ENCODE results near the gene ECHS1. TPM values are rescaled to one million over a fixed set of nuclear protein-coding genes. Genes with fewer than 3 reads are reported as not detected.

ECHS1 gene
- total and polyA plus RNA-seq, 2 of the 8 experiments (the other 6 are each of a cell fraction or from before 2014, with no cell fraction given), result 41.7 to 101 TPM

DNA sequence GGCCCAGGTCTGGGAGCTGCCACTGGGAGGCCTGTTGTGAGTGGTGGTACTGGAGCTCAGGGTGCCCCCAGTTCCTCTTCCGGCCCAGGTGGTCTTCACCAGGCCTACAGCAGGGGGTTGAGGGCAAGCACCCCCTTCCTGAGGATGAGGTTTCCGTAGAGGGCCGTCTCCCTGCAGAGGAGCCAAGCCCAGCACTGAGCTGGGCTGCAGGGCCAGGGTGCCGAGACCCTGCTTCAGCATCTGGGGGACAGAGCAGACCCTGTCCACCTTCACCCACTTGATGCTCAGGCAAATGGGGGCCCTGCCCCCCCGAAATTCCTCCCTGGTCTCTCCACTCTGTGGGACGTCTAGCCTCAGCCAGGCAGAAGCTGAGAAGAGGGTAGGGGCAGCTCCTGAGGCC lies 17.9 kb downstream of the ECHS1 start:
- H3K79me2 ChIP-seq (ENCODE audit: control insufficient read depth in 1 of 2, insufficient read depth in 2 of 2, low read length in 2 of 2), result no peaks in the 10 kb centered on the region
- H4K20me1 ChIP-seq (replicated peaks in 1 of 2; ENCODE audit: control insufficient read depth in 1 of 2, insufficient read depth in 2 of 2, low read length in 2 of 2), result peaks cover 7 to 16% of the 10 kb centered on the region in 2 experiments
- H2AFZ ChIP-seq (ENCODE audit: low read length), result no peak overlapping the region
- no peak overlapping the region for H3K4me2 ChIP-seq (ENCODE audit: insufficient read depth in 1 of 2, low read depth in 2 of 2, low read length in 2 of 2)
- H2BK120ac ChIP-seq (replicated peaks; ENCODE audit: low read depth, low read length), result no peak overlapping the region
- H3K23me2 ChIP-seq (ENCODE audit: low read depth, low read length), result peaks cover 6% of the 10 kb centered on the region; the same call in 1 of the 2 replicates
- no peaks in the 10 kb centered on the region; the same call in 1 of the 2 replicates for H3K79me1 ChIP-seq (ENCODE audit: low read depth, low read length)
- H3K23ac ChIP-seq (ENCODE audit: insufficient read length), result no peak overlapping the region
- no peak overlapping the region for H4K91ac ChIP-seq (replicated peaks; ENCODE audit: insufficient read length, low read length)
- peaks cover 0 to 15% (median 5%) of the 10 kb centered on the region in 4 experiments; a peak in 4 of 7 replicates for H3K4me1 ChIP-seq (replicated peaks in 1 of 4; ENCODE audit: control insufficient read depth in 3 of 4, insufficient read depth in 4 of 4, low read length in 3 of 4)
- no peak overlapping the region for H2BK20ac ChIP-seq (ENCODE audit: low read length)
- DNase-seq (ENCODE audit: low read depth in 1 of 2, low spot score in 2 of 2) (no peak), FAIRE-seq (no peak)
- no peak overlapping the region for H3K9ac ChIP-seq (replicated peaks in 1 of 4; ENCODE audit: extremely low read depth in 1 of 4, low read depth in 3 of 4, low read length in 3 of 4)
- POLR2A ChIA-PET (ENCODE audit: partially characterized antibody), result interaction anchor here (0.8 to 5.0 kb wide), 4 partner anchors 9 to 36 kb away, joined by 3 to 38 read pairs (median 3); partner anchors contain the start of gene PRAP1
- no peak overlapping the region for H3K4ac ChIP-seq (replicated peaks; ENCODE audit: insufficient read length, low read depth, low read length)
- H2BK12ac ChIP-seq (ENCODE audit: low read depth, low read length), result no peak overlapping the region
- no peak overlapping the region for H2BK15ac ChIP-seq (ENCODE audit: low read length)
- H4K5ac ChIP-seq (ENCODE audit: insufficient read length, low read depth, low read length), result no peak overlapping the region
- no peak overlapping the region for H3K56ac ChIP-seq (replicated peaks; ENCODE audit: insufficient read length, low read depth, low read length)
- H3K14ac ChIP-seq (ENCODE audit: insufficient read length), result no peak overlapping the region
- WGBS, 2 experiments (ENCODE audit: extremely low coverage in 1 of 2, insufficient coverage in 1 of 2, insufficient read length in 1 of 2, insufficient replicate concordance in 2 of 2, low coverage in 1 of 2, low lambda C conversion rate in 2 of 2, missing lambda C conversion rate in 1 of 2), result 88% methylated on average over 6 of the region's 6 CpGs; no CpG with 5 or more reads in 1 of the 2 experiments
- no peak overlapping the region for H4K8ac ChIP-seq (ENCODE audit: extremely low read depth, insufficient read depth, low read length)
- no peak overlapping the region for H3K27ac ChIP-seq (ENCODE audit: low read depth, low read length)
- H3K4me3 ChIP-seq (ENCODE audit: extremely low read depth in 1 of 4, insufficient read depth in 2 of 4, low read depth in 3 of 4, low read length in 4 of 4), result no peak overlapping the region
- H2AK5ac ChIP-seq (ENCODE audit: low read depth, low read length), result no peak overlapping the region
- no peak overlapping the region for H2BK5ac ChIP-seq (ENCODE audit: low read depth, low read length)
- no peak overlapping the region for H3K18ac ChIP-seq (ENCODE audit: extremely low read depth, low read length)
- peaks cover 0 to 16% (median 4%) of the 10 kb centered on the region in 4 experiments; a peak in 5 of 7 replicates for H3K27me3 ChIP-seq (replicated peaks in 1 of 4; ENCODE audit: control insufficient read depth in 3 of 4, extremely low read depth in 1 of 4, insufficient read depth in 3 of 4, low read length in 3 of 4)
- CTCF ChIA-PET (ENCODE audit: partially characterized antibody), result interaction anchor here (1.3 to 4.9 kb wide), 2 partner anchors 22 to 26 kb away, joined by 3 to 57 read pairs; no protein-coding TSS in a partner anchor
- no peaks in the 10 kb centered on the region for H3K9me3 ChIP-seq (ENCODE audit: insufficient read depth in 2 of 2, low read depth in 1 of 2, low read length in 1 of 2)
- H3K36me3 ChIP-seq (ENCODE audit: control insufficient read depth in 2 of 4, insufficient read depth in 4 of 4, low read length in 3 of 4), result no peaks in the 10 kb centered on the region; a peak in 2 of 8 replicates
- TF ChIP-seq BACH1 (IDR thresholded peaks at IDR 0.05; ENCODE audit: low read length), result no peak
- TF ChIP-seq SAP30 (IDR thresholded peaks at IDR 0.05; ENCODE audit: insufficient read depth, insufficient replicate concordance, low read length), result no peak
- TF ChIP-seq SP1 (IDR thresholded peaks at IDR 0.05; ENCODE audit: low read depth, low read length), result no peak
- no peak for TF ChIP-seq TAF7 (optimal IDR thresholded peaks at IDR 0.05; ENCODE audit: borderline replicate concordance, low read depth, low read length)
- TF ChIP-seq FOSL1 (IDR thresholded peaks at IDR 0.05; ENCODE audit: insufficient read depth, low read depth, low read length), result no peak
- TF ChIP-seq, protein P1, sequence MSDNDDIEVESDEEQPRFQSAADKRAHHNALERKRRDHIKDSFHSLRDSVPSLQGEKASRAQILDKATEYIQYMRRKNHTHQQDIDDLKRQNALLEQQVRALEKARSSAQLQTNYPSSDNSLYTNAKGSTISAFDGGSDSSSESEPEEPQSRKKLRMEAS (IDR thresholded peaks at IDR 0.05), result no peak
- no peak for TF ChIP-seq MAFK (IDR thresholded peaks at IDR 0.05; ENCODE audit: low read depth, low read length)
- no peak for TF ChIP-seq NANOG (IDR thresholded peaks at IDR 0.05; ENCODE audit: insufficient read depth, low read depth, low read length, poor library complexity, severe bottlenecking)
- TF ChIP-seq RFX5 (IDR thresholded peaks at IDR 0.05; ENCODE audit: borderline replicate concordance, low read depth, low read length), result no peak
- no peak for TF ChIP-seq BRCA1 (IDR thresholded peaks at IDR 0.05; ENCODE audit: low read depth, low read length)
- no peak for TF ChIP-seq RAD21 (IDR thresholded peaks at IDR 0.05 in 1 of 2, conservative IDR thresholded peaks at IDR 0.05 in 1 of 2; ENCODE audit: low read depth in 2 of 2, low read length in 2 of 2)
- no peak for TF ChIP-seq POLR2A (IDR thresholded peaks at IDR 0.05; ENCODE audit: control extremely low read depth in 1 of 2, low read depth in 2 of 2, low read length in 2 of 2)
- no peak for TF ChIP-seq GTF2F1 (IDR thresholded peaks at IDR 0.05; ENCODE audit: borderline replicate concordance, low read depth, low read length)
- TF ChIP-seq CEBPB (IDR thresholded peaks at IDR 0.05; ENCODE audit: low read depth, low read length), result no peak
